Subcutaneous adipose tissue (tissue), 4 donors: ENCODE data around the gene ZSWIM5. TPM values are rescaled to one million over a fixed set of nuclear protein-coding genes. Genes with fewer than 3 reads are reported as not detected.

Source experiments
- total RNA-seq, 4 donors: library from RNA; depleted of rRNA; stranded (reverse); fragments of >200 nt; gene quantifications; one replicate each; pipeline ENCODE4 v1.1.0, GENCODE V29; 2016
- TF ChIP-seq, protein P1 (sequence below): fragments of 450-650 bp; IDR thresholded peaks from one replicate; pipeline ENCODE4 v1.5.1; 2016; ENCODE audit warnings: low read depth, mild to moderate bottlenecking, control low read depth, antibody characterized with exemption, moderate library complexity

ZSWIM5 gene
- total RNA-seq: 1 to 10 TPM in 2 of 4 donors, under 1 TPM in 2; 0.85 to 1.3 (median 1.0) TPM

DNA sequence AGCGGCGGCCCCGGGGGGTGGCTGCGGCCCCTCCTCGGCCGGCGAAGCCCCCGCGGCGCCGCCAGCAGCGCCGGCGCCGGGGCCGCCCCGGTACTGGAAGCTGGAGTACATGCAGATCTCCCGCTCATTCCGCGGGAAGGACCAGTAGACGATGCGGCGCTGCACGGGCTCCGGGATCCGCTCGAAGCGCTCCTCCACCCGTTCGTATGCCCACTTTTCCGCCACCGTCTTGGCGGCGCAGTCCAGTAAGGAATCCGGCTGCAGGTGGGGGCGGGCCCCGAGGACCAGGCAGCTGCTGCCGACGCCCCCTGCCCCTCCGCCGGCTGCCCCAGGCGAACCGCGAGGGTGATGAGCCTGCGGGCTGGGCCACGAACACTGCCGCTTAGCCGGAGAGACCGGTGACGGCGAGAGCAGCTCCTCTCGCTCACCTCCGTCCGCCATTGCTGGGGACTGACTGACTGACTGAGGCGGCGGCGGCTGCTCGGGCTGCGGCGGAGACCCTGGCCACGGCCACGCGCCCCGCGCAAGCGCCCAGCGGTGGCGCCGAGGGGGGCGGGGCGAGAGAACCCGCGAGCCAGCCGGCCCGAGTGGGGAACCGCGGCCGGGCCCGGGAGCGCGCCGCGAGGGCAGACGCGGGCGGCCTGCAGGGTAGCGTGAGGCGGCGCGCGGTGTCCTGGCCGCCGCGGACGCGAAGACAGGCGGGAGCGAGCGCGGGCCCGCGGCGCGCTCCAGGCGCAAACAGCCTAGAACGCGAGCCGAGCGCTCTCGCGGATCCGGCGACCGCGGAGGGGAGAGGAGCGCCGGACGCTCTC, at the start of gene ZSWIM5:
Gene ZSWIM5 (minus strand): TSS at position 696 of the 812 bp plus-strand sequence. CDS start 255 bp downstream, at position 441.
- TF ChIP-seq, protein P1, sequence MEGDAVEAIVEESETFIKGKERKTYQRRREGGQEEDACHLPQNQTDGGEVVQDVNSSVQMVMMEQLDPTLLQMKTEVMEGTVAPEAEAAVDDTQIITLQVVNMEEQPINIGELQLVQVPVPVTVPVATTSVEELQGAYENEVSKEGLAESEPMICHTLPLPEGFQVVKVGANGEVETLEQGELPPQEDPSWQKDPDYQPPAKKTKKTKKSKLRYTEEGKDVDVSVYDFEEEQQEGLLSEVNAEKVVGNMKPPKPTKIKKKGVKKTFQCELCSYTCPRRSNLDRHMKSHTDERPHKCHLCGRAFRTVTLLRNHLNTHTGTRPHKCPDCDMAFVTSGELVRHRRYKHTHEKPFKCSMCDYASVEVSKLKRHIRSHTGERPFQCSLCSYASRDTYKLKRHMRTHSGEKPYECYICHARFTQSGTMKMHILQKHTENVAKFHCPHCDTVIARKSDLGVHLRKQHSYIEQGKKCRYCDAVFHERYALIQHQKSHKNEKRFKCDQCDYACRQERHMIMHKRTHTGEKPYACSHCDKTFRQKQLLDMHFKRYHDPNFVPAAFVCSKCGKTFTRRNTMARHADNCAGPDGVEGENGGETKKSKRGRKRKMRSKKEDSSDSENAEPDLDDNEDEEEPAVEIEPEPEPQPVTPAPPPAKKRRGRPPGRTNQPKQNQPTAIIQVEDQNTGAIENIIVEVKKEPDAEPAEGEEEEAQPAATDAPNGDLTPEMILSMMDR: no peak

DNA sequence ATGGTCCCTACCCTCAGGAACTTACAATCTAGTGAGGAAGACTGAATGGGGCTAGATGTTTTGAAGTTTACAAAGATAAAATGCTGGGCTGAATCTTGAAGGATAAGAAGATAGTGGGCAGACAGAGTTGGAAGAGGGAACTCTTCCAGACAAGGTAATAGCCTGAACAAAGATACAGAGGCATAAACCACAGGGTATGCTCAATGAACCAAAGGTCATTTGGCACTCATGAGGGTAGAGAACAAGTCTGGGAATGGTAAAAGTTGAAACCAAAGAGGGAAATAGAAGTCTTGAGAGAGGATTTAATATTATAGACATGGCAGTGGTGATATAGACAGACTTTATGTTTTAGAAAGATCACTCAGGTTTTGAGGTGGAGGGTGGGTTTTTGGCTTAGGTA, 48.1 kb upstream of the ZSWIM5 start:
- TF ChIP-seq, protein P1: no peak

DNA sequence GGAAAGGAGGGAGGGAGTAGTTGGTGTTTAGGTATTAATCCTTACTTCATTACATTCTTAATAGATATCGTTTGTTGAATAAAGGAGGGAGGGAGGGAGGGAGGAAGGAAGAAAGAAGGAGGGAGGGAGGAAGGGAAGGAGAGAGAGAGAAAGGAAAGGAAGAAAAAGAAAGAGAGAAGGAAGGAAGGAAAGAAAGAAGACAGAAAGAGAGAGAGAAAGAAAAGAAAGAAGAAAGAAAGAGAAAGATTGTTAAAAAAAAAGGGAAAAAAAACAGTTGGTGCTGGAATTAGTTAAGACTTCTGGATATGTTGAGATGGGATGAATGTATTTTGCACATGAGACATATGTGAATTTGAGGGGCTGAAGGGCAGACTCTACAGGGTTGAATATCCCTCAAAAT, 44.1 kb upstream of the ZSWIM5 start:
- TF ChIP-seq, protein P1: no peak

DNA sequence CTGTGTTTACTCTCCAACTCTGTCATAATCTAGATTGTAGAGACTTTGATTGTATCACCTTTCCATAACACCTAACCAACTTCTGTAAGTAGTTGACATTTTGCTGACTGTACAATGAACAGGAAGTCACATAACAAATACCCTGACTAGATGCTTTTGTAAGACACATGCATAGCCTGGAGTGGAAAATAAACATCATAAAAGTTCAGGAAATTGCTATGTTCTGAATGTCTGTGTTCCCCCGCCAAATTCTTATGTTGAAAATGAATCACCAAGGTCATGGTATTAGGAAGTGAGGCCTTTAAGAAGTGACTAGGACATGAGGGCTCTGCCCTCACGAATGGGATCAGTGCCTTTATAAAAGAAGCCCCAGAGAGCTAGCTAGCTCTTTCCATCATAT, 40.4 kb upstream of the ZSWIM5 start:
- TF ChIP-seq, protein P1: no peak

DNA sequence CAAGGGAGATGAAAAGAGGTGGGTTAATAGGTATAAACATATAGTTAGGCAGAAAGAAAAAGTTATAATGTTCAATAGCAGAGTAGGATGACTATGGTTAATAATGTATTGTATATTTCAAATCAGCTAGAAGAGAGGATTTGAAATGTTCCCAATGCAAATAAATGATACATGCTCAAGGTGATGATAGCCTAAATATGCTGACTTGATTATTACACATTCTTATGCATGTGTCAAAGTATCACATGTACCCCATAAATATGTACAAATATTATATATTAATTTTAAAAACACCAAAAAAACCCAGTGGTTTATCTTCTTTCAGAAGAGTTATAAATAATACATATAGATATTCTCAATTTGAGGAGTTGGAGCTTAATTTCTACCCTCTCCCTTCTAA, 38.3 kb upstream of the ZSWIM5 start:
- TF ChIP-seq, protein P1: no peak

DNA sequence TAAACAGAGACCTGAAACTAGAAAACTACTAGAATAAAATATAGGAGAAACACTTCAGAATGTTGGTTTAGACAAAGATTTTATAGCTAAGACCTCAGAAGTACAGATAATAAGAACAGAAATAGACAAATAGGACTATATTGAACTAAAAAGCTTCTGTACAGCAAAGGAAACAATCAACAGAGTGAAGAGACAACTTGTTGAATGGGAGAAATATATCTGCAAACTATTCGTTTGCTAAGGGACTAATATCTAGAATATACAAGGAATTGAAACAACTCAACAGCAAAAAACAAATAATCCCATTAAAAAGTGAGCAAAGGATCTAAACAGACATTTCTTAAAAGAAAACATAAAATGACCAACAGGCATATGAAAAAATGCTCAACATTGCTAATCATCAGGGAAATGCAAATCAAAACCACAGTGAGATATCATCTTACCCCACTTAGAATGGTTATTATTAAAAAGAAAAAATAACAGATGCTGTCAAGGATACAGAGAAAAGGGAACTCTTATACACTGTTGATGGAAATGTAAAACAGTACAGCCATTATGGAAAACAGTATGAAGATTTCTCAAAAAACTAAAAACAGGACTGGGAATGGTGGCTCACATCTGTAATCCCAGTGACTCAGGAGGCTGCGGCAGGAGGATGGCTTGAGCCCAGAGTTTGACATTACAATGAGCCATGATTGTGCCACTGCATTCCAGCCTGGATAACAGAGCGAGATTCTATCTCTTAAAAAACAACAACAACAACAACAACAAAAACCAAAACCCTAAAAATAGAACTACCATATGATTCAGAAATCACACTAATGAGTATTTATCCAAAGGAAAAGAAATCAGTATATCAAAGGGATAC, 37.3 kb upstream of the ZSWIM5 start:
- TF ChIP-seq, protein P1: no peak

DNA sequence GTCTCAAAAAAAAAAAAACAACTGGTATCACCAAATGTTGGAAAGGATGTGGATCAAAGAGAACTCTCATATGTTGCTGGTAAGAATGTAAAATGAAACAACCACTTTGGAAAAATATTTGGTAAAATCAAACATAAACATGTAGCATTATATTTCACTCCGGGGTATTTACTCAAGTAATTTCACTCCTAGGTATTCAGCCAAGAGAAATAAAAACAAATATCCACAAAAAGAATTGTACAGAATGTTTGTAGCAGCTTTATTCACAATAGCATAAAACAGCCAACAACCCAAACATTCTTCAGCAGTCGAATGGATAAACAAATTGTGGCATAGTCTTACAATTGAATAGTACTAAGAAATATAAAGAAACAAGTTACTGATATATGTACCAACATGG, 32.4 kb upstream of the ZSWIM5 start:
- TF ChIP-seq, protein P1: no peak
